ENCODE data around the gene ERBB4.
"Not testable (repeated sequence)": the region's sequence is repeated elsewhere in the genome, so short reads cannot be mapped to it uniquely, and the experiment has no call there.

ERBB4 gene

DNA sequence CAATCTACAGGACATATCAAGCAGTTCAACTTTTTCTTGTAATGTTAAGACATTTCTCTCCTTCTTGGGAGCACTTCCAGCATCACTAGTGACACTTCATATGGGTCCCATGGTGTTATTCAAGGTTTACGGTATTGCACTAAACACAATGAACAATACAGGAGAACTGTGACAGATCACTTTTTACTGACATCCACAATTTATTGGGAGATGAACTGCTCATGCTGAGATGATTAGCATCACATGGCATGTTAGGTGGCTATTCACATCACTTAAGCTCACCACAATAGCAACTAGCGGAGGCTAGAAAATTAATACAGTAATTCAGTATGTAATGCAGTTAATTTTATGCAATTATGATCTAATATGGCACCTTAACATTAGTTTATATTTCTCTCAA, 264.4 kb downstream of the ERBB4 start:
- H4K20me1 ChIP-seq: no peaks in the 10 kb centered on the region
- H3K27me3 ChIP-seq: no peaks in the 10 kb centered on the region
- no peak overlapping the region for H3K27ac ChIP-seq
- no peaks in the 10 kb centered on the region for H3K9me3 ChIP-seq
- H3K9ac ChIP-seq: no peak overlapping the region
- H3K36me3 ChIP-seq: no peaks in the 10 kb centered on the region
- H3K4me1 ChIP-seq: no peaks in the 10 kb centered on the region
- H3K4me3 ChIP-seq: no peak overlapping the region
- no peak for TF ChIP-seq Cebpa-rat (IDR thresholded peaks at IDR 0.05)
- no peak overlapping the region for H3K4me2 ChIP-seq

DNA sequence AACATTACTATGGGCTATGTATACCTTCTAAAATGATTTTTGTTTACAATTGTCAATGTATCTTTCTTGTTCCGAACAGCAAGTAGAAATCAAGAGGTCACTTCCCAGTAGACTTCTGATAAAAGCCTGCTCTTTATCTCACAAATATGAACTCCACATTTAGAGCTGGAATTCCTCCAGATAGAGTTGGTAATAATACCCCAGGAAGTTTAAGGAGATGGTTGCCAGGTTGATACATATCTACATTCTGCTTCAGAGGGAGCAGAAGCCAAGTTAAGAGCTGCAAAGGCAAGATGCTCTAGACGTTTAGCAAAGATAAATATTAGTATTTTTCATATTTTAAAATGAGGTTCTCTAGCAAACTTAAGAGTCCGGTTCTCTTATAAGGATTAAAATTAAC, 267.0 kb downstream of the ERBB4 start:
- no peaks in the 10 kb centered on the region for H3K4me1 ChIP-seq
- no peak overlapping the region for H3K4me2 ChIP-seq
- H4K20me1 ChIP-seq: no peaks in the 10 kb centered on the region
- no peak overlapping the region for H3K27ac ChIP-seq
- no peak overlapping the region for H3K9ac ChIP-seq
- no peaks in the 10 kb centered on the region for H3K36me3 ChIP-seq
- H3K27me3 ChIP-seq: no peaks in the 10 kb centered on the region
- H3K9me3 ChIP-seq: no peaks in the 10 kb centered on the region
- H3K4me3 ChIP-seq: no peak overlapping the region
- TF ChIP-seq Cebpa-rat (IDR thresholded peaks at IDR 0.05): no peak

DNA sequence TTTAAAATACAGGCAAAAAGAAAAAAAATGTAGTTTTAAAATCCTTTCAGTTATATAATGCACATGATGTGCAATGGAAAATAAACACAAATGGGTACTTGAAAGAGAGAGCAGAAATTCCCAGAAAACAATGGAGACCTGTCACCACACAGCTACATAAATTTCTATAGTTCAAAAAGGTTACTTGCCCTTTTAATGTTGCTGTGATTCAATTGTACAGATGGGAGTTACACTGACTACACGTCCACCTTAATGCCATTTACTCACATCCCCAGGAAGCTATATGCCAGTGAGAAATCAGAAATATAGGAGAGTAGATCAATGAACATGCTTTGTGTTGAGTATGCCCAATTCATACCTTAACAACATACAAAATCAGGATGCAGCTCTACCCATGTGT, 269.6 kb downstream of the ERBB4 start:
- no peak for TF ChIP-seq Cebpa-rat (IDR thresholded peaks at IDR 0.05)
- Histone ChIP-seq H3K9me3 (no peaks in the 10 kb centered on the region), H3K36me3 (no peaks in the 10 kb centered on the region), H3K4me2 (no peak overlapping the region), H3K9ac (no peak overlapping the region), H4K20me1 (no peaks in the 10 kb centered on the region), H3K4me1 (no peaks in the 10 kb centered on the region), H3K4me3 (no peak overlapping the region), H3K27me3 (no peaks in the 10 kb centered on the region), H3K27ac (no peak overlapping the region)

DNA sequence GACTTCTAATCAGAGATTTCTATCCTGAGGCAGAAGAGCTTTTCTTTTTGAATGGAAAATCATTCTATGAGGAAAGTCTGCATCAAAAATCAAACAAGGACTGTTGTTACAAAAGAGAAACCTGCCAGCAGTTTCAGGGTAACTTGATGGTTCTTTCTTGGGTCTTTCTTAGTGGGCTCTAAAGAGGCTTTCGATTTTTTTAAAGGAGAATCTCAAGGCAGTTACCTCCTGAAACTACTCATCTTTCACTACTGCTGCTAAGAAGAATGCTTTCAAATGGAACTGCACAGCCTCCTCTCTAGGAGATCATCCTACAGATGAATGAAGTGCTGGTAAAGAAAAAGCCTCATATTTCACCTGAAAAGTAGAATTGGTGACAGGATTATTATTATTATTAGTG, 272.3 kb downstream of the ERBB4 start:
- H3K4me3 ChIP-seq: no peak overlapping the region
- H3K36me3 ChIP-seq: no peaks in the 10 kb centered on the region
- no peaks in the 10 kb centered on the region for H3K4me1 ChIP-seq
- no peak overlapping the region for H3K27ac ChIP-seq
- no peak overlapping the region for H3K4me2 ChIP-seq
- H3K9ac ChIP-seq: no peak overlapping the region
- no peaks in the 10 kb centered on the region for H4K20me1 ChIP-seq
- no peaks in the 10 kb centered on the region for H3K9me3 ChIP-seq
- TF ChIP-seq Cebpa-rat (IDR thresholded peaks at IDR 0.05): no peak
- H3K27me3 ChIP-seq: no peaks in the 10 kb centered on the region

DNA sequence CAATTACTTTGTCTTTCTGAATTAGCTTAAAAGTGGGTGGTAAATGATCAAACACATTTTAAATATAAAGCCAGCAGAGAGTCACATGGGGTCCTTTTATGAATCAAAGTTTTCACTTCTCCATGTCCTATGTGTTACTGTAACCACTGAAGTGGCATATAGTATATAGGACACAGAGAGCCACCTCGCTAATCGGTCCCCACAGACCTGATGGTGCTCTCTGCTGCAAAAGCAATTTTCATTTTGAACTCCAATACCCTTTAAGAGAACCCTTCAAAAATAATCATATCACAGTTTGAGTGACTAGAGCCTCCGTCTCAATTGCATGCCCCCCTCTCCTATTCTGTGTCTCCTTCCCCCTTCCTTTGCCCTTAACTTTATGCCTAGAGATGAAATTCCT, 272.8 kb downstream of the ERBB4 start:
- H3K9me3 ChIP-seq: no peaks in the 10 kb centered on the region
- no peaks in the 10 kb centered on the region for H4K20me1 ChIP-seq
- no peak overlapping the region for H3K4me3 ChIP-seq
- TF ChIP-seq Cebpa-rat (IDR thresholded peaks at IDR 0.05): no peak
- H3K27ac ChIP-seq: no peak overlapping the region
- H3K36me3 ChIP-seq: no peaks in the 10 kb centered on the region
- H3K4me2 ChIP-seq: no peak overlapping the region
- no peaks in the 10 kb centered on the region for H3K27me3 ChIP-seq
- H3K9ac ChIP-seq: no peak overlapping the region
- no peaks in the 10 kb centered on the region for H3K4me1 ChIP-seq

DNA sequence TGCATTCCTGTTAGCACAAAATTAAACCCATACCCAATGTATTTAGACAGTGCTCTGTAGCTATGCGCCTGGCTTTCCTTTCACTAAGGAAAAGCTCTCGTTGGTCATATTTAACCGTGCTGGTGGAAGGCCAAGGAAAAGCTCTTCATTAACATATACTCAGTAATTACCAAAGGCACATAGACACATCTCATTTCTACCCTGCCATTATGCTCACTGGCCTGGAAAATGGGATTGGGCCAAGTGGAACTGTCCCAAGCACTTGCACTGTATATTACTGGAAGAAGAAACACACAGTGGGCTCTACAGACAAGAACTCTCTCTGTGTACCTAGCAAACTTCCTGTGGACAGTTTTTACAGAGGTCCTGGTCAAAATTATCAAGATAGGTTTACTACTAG, 274.4 kb downstream of the ERBB4 start:
- Histone ChIP-seq H3K4me1 (no peaks in the 10 kb centered on the region), H3K4me2 (no peak overlapping the region), H3K9me3 (no peaks in the 10 kb centered on the region), H3K27me3 (no peaks in the 10 kb centered on the region), H3K4me3 (no peak overlapping the region), H3K36me3 (no peaks in the 10 kb centered on the region), H3K27ac (no peak overlapping the region), H4K20me1 (no peaks in the 10 kb centered on the region), H3K9ac (no peak overlapping the region)
- no peak for TF ChIP-seq Cebpa-rat (IDR thresholded peaks at IDR 0.05)

DNA sequence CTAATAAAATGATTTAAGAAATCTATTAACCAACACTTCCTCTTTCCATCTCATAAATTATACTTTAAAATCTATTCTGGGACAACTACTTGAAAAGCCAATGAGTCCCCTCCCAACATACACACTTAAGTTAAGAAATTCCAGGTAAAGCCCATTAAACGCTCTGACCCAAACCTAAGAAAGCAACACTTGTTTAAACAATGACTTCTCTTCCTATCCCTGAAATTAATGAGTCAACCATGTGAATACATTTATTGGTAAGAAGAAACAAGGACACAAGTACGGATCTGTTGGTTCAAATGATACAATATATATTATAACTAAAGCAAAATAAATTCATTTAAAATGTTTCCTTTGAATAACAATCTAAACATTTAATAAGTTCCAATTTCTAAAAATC, 279.4 kb downstream of the ERBB4 start:
- no peak overlapping the region for H3K4me3 ChIP-seq
- no peak for TF ChIP-seq Cebpa-rat (IDR thresholded peaks at IDR 0.05)
- H4K20me1 ChIP-seq: no peaks in the 10 kb centered on the region
- H3K4me1 ChIP-seq: no peaks in the 10 kb centered on the region
- no peak overlapping the region for H3K4me2 ChIP-seq
- H3K36me3 ChIP-seq: no peaks in the 10 kb centered on the region
- no peak overlapping the region for H3K27ac ChIP-seq
- H3K9ac ChIP-seq: no peak overlapping the region
- no peaks in the 10 kb centered on the region for H3K27me3 ChIP-seq
- no peaks in the 10 kb centered on the region for H3K9me3 ChIP-seq

DNA sequence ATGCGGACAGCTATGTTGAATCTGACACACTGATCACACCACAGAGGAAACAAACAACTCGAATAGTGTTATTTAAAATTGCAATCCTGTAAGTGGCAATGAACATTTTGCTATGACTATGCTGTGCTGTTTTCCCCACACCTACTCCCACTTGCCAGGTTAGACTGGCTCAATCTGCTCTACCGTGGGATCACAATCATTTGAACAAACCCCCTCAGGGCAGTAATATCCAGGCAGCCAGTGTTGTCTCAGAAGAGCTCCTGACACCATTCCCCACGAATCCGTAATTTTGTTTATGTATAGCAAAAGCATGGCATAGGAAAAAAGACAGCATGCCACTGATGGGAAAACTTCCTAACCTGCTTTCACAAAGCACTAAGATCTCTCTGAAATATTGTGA, 284.3 kb downstream of the ERBB4 start:
- Histone ChIP-seq H3K9ac (no peak overlapping the region), H3K4me1 (no peaks in the 10 kb centered on the region)
- no peak for TF ChIP-seq Cebpa-rat (IDR thresholded peaks at IDR 0.05)

DNA sequence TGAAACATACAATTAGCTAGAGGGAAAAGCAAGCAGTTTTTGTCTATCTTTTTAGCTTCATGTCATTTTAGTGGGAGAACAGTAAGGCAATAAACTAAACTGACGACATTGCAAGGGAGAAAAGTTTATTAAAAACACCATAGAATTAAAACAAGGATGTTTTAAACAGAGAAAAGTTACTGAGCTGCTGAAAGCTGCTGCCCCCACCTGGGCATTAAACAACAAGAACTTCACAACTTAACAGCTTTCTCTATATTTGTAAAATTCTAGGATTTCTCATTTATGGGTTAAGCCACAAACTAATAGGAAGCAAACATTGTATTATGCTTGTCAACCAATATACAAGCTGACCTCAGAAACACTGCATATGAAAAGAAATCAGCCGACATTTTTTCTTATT, 289.2 kb downstream of the ERBB4 start:
- no peaks in the 10 kb centered on the region for H3K27me3 ChIP-seq
- no peak overlapping the region for H3K9ac ChIP-seq
- TF ChIP-seq Cebpa-rat (IDR thresholded peaks at IDR 0.05): no peak
- H3K9me3 ChIP-seq: no peaks in the 10 kb centered on the region
- no peak overlapping the region for H3K4me2 ChIP-seq
- no peaks in the 10 kb centered on the region for H4K20me1 ChIP-seq
- H3K27ac ChIP-seq: no peak overlapping the region
- H3K36me3 ChIP-seq: no peaks in the 10 kb centered on the region
- H3K4me3 ChIP-seq: no peak overlapping the region
- no peaks in the 10 kb centered on the region for H3K4me1 ChIP-seq

More for the DNA sequence above, 284.3 kb downstream of the ERBB4 start:
- Histone ChIP-seq H3K36me3 (no peaks in the 10 kb centered on the region), H3K27me3 (no peaks in the 10 kb centered on the region), H3K27ac (no peak overlapping the region), H3K4me3 (no peak overlapping the region), H3K4me2 (no peak overlapping the region), H3K9me3 (no peaks in the 10 kb centered on the region), H4K20me1 (no peaks in the 10 kb centered on the region)

DNA sequence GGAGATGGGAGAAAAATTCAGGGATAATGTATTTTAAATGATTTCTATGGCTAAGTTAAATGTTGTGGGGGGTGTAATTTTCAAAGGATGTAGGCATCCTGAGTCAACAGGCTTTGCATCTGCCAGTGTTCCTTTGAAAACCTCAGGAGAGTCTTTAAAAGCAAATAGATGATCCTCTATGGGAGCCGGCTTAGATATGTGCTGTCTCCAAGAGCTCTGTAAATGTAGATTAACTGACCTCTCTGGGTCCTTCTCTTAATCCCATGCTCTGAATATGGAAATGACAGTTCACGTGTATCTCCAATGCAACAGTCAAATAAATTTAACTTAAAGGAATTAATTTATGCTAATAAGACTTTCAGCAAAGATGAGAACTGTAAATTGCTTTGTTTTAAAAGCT, 292.7 kb downstream of the ERBB4 start:
- H3K9me3 ChIP-seq: no peaks in the 10 kb centered on the region
- H3K4me3 ChIP-seq: no peak overlapping the region
- no peaks in the 10 kb centered on the region for H4K20me1 ChIP-seq
- no peak for TF ChIP-seq Cebpa-rat (IDR thresholded peaks at IDR 0.05)
- no peak overlapping the region for H3K9ac ChIP-seq
- H3K27me3 ChIP-seq: no peaks in the 10 kb centered on the region
- no peaks in the 10 kb centered on the region for H3K4me1 ChIP-seq
- no peak overlapping the region for H3K27ac ChIP-seq
- no peaks in the 10 kb centered on the region for H3K36me3 ChIP-seq
- H3K4me2 ChIP-seq: no peak overlapping the region

DNA sequence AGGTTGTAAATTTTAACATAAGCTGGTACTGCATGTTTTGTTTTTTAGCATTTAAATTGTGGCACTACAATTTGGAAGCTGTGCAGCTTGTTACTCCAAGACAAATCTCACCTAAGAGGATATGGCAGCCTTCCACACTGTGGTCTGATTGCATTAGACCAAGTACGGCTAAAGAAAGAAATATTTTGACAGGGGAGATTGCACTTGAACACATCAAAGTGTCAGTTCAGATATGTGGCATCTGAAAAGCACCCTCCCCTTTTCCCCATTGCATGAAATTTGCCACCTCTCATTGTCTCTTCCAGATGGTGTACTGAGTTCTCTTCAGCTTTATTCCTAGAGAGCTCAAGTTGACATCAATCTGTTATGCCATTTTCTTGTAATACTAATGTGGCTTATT, 295.9 kb downstream of the ERBB4 start:
- H3K4me1 ChIP-seq: no peaks in the 10 kb centered on the region
- H4K20me1 ChIP-seq: no peaks in the 10 kb centered on the region
- H3K4me2 ChIP-seq: no peak overlapping the region
- H3K9me3 ChIP-seq: no peaks in the 10 kb centered on the region
- no peaks in the 10 kb centered on the region for H3K36me3 ChIP-seq
- TF ChIP-seq Cebpa-rat (IDR thresholded peaks at IDR 0.05): no peak
- H3K9ac ChIP-seq: no peak overlapping the region
- H3K27me3 ChIP-seq: no peaks in the 10 kb centered on the region
- H3K4me3 ChIP-seq: no peak overlapping the region
- no peak overlapping the region for H3K27ac ChIP-seq

DNA sequence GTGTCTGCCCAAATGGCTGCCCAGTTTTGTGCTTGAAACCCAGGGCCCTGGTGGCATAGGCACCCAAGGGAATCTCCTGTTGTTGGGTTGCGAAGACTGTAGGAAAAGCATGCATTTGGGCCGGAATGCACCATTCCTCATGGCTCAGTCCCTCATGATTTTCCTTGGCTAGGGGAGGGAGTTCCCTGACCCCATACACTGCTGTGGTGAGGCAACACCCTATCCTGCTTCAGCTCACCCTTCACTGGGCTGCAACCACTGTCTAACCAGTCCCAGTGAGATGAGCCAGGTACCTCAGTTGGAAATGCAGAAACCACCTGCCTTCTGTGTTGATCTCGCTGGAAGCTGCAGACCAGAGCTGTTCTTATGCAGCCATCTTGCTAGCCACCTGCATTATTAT, 300.4 kb downstream of the ERBB4 start:
- not testable (repeated sequence) for H3K27me3 ChIP-seq, H3K9ac ChIP-seq, H4K20me1 ChIP-seq, H3K4me2 ChIP-seq, H3K4me1 ChIP-seq, H3K36me3 ChIP-seq, H3K4me3 ChIP-seq, H3K27ac ChIP-seq, H3K9me3 ChIP-seq

Data from BLaER1 (cell line).